ENCODE data around the gene RHBDL1. TPM values are rescaled to one million over a fixed set of nuclear protein-coding genes. Genes with fewer than 3 reads are reported as not detected.

RHBDL1 gene
- total and polyA plus RNA-seq, 2 of the 8 experiments (the other 6 are each of a cell fraction or from before 2014, with no cell fraction given), result 4.0 to 8.1 TPM

DNA sequence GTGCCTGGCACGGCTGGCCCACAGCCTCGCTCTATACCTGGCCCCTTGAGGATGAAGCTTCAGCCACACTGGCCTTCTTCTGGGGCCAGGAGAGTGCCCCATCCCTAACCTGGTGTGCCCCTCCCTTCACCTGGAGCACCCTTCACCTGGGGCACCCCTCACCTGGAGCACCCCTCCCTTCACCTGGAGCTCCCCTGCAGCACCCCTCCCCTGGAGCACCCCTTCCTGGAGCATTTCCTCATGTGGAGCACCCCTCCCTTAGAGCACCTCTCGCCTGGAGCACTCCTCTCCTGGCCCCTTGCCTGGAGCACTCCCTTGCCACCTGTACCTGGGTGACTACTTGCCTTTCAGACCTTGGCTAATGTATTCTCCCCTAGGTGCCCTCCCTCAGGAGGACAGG is 32.5 kb downstream of the RHBDL1 start (continued):
- TF ChIP-seq ZNF274 (IDR thresholded peaks at IDR 0.05; ENCODE audit: borderline replicate concordance, extremely low read depth, low read length) (no peak), SP2 (IDR thresholded peaks at IDR 0.05; ENCODE audit: low read length) (no peak), EZH2 (IDR thresholded peaks at IDR 0.05; ENCODE audit: low read depth, low read length, severe bottlenecking) (no peak), HDAC2 (IDR thresholded peaks at IDR 0.05; ENCODE audit: borderline replicate concordance in 1 of 2, low read depth in 2 of 2, low read length in 2 of 2) (no peak)
- TF ChIP-seq, protein P1, sequence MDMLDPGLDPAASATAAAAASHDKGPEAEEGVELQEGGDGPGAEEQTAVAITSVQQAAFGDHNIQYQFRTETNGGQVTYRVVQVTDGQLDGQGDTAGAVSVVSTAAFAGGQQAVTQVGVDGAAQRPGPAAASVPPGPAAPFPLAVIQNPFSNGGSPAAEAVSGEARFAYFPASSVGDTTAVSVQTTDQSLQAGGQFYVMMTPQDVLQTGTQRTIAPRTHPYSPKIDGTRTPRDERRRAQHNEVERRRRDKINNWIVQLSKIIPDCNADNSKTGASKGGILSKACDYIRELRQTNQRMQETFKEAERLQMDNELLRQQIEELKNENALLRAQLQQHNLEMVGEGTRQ (IDR thresholded peaks at IDR 0.05; ENCODE audit: low read length), result no peak
